Caki2 (cell line): ENCODE results near the gene P2RY8. TPM values are rescaled to one million over a fixed set of nuclear protein-coding genes. Genes with fewer than 3 reads are reported as not detected.
"Not testable (repeated sequence)": the region's sequence is repeated elsewhere in the genome, so short reads cannot be mapped to it uniquely, and the experiment has no call there.

Source experiments
- DNase-seq: peaks from one replicate; pipeline ENCODE4 v3.0.0-alpha.2; 2015; ENCODE audit warnings: low read depth
- in situ Hi-C: cut with HindIII; loops from 2 replicates; pipeline ENCODE4 v1.10.0; 2016; ENCODE audit warnings: low sequenced_read_pairs, low pct_unique_long_range_greater_than_20kb, mixed read lengths
- total RNA-seq: library from RNA; depleted of rRNA; stranded (reverse); fragments of >200 nt; shearing (Covaris generic); gene quantifications from 2 replicates; pipeline ENCODE4 v1.2.3, GENCODE V29; 2014; ENCODE audit warnings: low replicate concordance

Gene P2RY8
- total RNA-seq, 1 experiment from 2014 or later = not detected

DNA sequence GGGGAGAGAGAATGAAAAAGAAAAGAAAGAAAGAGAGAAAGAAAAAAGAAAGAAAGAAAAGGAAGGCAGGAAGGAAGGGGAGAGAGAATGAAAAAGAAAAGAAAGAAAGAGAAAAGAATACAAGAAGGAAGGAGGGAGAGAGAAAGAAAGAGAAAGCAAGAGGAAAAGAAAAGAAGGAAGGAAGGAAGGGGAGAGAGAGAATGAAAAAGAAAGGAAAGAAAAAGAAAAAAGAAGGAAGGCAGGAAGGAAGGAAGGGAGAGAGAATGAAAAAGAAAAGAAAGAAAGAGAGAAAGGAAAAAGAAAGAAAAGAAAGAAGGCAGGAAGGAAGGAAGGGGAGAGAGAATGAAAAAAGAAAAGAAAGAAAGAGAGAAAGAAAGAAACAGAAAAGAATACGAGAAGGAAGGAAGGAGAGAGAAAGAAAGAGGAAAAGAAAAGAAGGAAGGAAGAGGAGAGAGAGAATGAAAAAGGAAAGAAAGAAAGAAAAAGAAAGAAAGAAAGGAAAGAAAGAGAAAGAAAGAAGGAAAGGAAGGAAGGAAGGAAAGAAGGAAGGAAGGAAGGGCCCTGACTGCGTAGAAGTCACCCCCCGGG is 15.1 kb upstream of the P2RY8 start:
- in situ Hi-C loops = no loop called here
- no peak for DNase-seq

DNA sequence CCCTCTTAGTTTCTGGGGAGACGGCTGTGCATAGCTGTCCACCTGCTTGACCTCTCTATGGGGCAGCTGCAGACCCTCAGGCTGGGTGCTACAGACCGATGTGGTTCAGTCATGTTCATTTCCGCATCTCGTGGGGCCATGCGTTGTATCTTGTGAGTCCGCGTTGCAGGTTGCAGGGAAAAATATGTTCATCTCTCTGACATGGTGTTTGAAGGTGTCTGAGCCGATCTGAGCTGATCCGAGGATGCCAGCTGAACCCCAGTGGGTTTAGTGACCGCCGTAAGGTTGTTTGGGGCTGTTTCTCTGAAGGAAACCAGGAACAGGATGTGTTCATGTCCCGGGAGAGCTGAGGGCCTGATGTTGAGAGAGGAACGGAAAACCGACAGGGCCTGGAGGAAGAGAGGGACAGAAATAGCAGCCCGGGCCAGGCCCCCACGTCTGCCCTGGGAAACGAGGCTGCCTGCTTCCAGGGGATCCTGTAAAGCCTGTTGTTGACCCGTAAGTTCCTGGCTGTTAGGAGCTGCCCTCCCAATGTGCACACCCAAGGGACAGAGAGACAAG is 9.8 kb upstream of the P2RY8 start:
- no peak for DNase-seq
- in situ Hi-C loops = no loop called here

DNA sequence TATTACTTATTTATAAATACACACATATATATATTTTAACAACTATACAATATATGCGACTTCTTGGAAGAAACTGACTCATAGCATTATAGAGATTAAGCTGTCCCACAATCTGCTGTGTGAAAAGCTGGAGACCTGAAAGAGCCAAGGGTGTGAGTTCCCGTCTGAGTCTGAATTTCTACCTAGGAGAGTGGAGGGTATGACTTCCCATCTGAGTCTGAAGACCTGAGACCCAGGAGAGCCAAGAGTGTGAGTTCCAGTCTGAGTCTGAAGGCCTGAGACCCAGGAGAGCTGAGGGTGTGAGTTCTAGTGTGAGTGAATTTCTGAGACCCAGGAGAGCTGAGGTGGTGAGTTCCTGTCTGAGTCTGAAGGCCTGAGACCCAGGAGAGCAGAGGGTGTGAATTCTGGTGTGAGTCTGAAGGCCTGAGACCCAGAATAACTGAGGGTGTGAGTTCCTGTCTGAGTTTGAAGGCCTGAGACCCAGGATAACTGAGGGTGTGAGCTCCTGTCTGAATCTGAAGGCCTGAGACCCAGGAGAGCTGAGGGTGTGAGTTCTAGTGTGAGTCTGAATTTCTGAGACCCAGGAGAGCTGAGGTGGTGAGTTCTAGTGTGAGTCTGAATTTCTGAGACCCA is 8.9 kb upstream of the P2RY8 start:
- DNase-seq = no peak
- in situ Hi-C loops = no loop called here

DNA sequence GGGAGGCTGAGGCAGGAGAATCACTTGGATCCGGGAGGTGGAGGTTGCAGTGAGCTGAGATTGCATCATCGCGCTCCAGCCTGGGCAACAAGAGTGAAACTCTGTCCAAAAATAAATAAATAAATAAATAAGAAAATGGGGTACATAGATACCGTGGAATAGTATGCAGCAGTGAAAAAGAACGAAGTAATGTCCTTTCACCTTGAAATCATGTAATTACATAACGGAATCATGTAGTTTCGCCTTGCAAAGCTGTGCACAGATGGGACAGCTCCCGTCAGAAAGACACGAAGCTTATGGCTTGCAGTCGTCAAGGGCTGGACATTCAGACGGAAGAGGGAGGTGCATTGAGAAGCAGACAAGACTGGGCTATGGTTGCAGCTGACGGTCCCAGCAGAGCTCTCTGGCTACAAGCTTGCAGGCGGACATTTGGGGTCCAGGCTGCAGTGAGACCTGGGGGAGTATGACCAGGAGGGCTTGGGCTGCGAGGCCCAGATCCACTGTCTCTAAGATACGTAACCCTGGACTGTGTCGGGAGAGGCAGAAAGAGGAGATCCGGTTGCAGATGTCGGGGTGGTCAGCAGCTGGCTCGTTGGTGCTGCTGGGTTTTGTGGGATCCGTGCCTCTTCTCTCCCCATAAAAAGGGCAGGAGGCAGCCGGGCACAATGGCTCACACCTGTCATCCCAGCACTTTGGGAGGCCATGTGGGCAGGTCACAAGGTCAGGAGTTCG is 6.2 kb upstream of the P2RY8 start:
- in situ Hi-C loops = no loop called here
- DNase-seq = no peak

DNA sequence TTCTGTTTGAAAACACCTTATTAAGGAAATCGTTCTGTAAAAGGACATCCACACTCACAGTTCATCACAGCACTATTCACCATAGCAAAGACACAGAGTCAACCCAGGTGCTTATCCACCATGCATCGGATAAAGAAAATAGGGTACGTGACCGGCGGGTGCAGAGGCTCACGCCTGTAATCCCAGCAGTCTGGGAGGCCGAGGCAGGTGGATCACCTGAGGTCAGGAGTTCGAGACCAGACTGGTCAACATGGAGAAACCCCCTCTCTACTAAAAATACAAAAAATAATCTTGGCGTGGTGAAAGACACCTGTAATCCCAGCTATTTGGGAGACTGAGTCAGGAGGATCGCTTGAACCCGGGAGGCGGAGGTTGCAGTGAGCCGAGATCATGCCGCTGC is 2.2 kb upstream of the P2RY8 start:
- DNase-seq, in situ Hi-C loops: not testable (repeated sequence)

DNA sequence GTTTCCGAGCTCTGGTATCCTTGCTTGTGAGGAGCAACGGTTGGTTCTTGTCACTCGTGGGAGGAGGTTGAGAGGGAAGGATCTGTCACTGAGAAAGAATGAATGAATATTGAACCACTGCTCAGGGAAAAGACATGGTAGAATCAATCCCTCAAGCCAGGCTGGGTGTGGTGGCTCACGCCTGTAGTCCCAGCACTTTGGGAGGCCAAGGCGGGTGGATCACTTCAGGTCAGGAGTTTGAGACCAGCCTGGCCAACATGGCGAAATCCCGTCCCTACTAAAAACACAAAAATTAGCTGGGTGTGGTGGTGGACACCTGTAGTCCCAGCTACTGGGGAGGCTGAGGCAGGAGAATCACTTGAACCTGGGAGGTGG is 718 bp upstream of the P2RY8 start:
- in situ Hi-C loops, DNase-seq: not testable (repeated sequence)

DNA sequence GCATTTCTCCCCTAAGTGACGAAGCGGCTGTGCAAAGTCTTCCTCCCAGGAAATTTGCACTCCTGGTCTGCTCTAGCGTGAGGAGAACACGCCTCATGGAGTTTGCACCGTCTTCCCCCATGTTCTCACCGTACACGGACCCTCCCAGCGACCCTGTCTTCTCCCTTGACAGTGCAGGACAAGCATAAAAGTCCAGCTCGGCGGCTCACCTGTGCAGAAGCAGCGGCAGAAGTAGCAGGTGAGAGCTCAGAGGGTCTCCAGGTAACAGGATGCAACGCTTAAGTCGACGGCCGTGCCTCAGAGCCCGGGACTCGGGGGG is 314 bp downstream of the P2RY8 start:
- in situ Hi-C loops = no loop called here
- DNase-seq = no peak

DNA sequence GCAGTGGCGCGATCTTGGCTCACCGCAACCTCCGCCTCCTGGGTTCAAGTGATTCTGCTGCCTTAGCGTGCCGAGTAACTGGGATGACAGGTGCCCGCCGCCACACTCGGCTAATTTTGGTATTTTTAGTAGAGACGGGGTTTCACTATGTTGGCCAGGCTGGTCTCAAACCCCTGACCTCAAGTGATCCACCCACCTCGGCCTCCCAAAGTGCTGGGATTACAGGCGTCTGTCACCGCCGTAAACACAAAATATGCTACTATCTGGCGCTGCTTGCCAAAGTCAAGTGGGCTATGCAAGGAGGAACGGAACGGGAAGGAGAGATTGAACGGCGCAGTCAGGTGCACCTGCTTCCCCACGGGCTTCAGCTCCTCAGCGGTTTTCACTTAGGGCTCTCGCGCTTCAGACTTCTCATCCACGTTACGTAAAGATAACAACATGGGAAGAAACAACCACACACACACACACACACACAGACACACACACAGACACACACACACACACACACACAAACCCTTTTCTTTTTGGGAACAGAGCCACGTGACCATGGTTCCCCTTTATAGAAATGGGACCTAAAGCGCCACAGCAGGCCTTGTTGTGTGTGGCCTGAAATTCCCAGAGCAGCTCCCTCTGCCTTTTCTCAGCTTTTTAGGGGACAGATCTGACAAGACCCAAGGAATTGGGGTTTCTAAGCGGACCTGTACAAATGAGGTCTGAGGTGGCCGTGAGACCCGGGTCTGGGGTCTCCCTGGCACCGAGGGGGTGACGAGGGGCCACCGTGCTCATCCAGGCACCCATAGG is 1.5 kb downstream of the P2RY8 start:
- in situ Hi-C loops = no loop called here
- no peak for DNase-seq

DNA sequence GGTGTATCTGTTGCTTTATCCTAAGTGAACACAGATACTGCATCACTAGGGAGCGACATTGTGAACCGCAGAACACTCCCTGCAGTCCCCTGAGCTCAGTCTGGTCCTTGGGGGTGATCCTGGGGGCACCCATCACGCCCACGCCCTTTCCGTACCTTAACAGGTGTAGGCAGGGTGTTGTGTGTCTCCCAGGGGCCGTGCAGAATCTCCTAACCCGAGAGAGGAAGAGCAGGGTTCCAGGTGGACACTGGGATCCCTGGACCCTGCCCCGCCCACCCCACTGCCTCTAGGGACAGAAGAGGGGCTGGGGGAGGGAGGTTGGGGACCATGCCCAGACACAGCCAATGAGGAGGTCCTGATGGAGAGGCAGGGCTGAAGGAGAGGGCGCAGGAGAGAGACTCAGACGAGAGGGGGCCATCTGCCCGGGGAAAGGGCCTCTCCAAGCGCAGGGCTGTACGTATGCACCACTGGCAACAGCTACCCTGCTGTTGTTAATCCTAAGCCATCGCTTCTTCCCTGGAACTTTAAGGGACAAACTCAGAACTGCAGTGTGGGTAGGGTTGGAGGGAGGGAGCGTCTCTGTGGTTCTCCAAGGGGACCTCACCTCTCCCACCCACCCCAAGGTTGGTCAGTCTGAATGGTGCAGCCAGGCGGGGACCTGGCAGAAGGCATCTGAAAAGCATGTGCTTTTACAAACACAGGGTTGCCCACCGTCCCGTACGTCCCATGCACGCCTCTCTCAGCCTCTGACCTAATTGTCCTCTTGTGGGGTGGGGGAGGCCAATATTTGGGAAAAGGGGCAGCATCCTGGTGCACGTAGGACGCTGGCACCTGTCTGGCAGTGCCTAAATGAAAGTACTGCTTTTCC is 2.5 kb downstream of the P2RY8 start:
- in situ Hi-C loops = no loop called here
- no peak for DNase-seq

DNA sequence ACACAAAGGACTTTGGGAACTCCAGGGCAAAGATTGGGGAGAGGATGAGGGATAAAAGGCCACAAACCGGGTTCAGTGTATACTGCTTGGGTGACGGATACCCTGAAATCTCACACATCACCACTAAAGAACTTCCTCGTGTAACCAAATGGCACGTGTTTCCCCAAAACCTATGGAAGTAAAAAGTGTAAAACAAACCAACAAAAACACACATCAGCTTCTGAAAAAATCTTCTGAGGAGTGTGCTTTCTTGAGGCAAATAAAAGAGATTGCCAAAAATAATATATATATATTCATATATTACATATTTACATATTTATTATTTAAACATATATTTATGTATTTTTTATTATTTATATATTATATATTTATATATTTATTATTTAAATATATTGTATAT is 3.9 kb downstream of the P2RY8 start:
- in situ Hi-C loops = no loop called here
- DNase-seq = no peak

DNA sequence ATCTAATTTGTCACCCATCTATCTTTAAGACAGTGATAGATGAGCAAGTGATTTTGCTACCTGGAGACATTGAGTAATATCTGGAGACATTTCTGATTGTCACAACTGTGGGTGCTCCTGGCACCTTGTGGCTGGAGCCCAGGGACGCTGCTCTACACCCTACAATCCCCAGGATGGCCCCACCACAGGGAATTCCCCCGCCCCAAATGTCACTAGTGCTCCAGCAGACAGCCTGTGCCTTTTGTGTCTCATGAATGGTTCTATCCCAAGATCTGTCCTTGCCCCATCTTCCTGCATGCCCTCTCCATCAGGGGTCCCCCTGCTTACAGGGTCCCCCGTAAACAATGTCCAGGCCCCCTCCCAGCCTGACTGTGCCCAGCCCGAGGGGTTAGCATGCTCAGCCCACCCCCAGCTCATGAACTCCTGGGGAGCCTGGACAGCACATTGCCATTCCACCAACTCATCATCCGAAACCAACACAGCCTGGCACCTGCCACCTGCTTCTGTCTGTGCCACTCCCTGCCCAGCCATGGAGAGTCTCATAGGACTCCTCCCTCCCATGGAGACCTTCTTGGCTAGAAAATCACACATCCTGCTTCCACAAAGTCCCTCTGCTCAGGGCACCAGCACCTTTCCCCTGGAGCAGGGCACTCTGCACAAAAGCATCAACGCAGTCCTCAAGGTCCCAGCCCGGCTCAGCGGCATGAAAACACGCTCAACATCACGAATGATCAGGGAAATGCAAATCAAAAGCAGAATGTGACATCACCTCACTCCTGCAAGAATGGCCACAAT is 5.7 kb downstream of the P2RY8 start:
- in situ Hi-C loops = no loop called here
- DNase-seq = no peak

DNA sequence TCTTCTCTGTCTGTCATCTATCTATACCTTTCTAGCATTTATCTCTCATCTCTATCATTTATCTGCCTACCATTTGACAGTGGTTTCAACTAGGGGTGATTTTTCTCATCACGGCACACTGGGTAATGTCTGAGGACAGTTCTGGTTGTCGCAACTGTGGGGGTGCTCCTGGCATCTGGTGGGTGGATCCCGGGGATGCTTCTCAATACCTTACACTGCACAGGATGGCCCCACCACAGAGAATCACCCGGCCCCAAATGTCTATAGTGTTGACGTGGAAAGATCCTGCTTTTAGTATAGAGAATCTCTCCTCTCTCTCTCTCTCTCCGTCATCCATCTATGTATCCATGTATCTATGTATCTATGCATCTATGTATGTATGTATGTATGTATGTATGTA is 7.2 kb downstream of the P2RY8 start:
- DNase-seq = no peak
- in situ Hi-C loops = no loop called here

DNA sequence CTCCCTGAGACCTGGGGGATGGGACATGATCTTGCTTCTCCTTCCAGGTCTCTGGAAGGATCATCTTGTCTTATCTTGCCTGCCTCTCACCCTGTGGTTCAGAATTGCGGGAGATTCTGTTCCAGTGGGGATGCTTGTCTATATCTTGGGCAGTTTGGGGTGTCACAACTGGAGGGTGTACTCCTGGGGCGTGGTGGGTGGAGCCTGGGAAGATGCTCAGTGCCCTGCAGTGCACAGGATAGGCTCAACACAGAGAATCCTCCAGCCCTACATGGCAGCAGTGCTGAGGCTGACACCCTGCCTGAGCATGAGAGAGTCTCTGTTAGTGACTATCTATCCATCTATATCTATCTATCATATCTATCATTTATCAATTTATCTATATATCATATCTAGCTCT is 7.7 kb downstream of the P2RY8 start:
- in situ Hi-C loops = no loop called here
- no peak for DNase-seq

DNA sequence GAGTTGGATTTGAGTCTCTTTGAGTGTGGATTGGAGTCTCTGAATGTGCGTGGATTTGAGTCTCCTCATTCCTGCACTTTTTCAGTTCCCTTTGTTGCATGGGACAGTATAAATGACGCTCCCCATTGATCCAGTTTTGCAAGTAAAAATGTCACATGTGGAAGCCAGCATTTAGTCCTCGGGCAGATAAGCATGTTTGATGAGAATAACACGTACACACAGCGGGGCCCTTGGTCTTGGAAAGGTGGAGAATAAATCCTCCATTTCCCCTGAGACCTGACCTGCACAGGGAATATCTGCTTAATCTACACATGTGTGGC is 8.1 kb downstream of the P2RY8 start:
- in situ Hi-C loops = no loop called here
- DNase-seq = no peak

DNA sequence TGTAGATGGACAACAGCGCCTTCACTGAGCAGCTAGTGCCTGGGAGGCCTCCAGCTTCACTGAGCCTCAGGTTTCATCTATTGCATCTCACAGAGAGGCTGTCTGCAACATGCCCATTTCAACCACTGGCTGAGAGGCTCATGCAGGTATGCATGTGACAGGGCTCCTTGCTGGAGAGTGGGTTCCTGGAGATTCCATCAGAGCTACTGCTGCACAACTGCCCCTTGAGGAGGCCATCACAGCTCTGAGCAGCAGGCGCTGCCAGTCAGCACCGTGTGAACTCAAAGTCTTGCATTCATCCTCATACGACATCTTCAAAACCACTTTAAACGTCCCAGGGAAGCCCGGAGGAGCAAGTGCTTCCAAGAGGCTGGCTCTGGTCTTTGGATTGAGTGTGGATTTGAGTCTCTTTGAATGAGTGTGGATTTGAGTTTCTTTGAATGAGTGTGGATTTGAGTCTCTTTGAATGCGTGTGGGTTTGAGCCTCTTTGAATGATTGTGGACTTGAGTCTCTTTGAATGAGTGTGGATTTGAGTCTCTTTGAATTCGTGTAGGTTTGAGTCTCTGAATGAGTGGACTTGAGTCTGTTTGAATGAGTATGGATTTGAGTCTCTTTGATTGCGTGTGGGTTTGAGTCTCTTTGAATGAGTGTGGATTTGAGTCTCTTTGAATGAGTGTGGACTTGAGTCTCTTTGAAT is 8.7 kb downstream of the P2RY8 start:
- DNase-seq = no peak
- in situ Hi-C loops = no loop called here

DNA sequence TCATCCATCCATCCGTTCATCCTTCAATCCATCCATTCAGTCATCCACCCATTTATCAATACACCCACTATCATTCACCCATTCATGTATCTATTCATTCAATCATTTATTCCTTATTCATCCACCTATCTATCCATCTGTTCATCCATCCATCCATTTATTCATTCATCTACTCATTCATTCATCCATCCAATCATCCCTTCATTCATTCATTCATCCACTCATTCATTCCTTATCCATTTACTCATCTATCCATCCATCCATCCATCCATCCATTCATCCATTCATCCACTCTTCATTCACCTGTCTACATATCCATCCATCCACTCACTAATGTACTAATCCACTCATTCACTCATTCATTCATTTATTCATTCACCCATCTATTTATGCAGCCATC is 9.5 kb downstream of the P2RY8 start:
- in situ Hi-C loops = no loop called here
- DNase-seq = no peak

DNA sequence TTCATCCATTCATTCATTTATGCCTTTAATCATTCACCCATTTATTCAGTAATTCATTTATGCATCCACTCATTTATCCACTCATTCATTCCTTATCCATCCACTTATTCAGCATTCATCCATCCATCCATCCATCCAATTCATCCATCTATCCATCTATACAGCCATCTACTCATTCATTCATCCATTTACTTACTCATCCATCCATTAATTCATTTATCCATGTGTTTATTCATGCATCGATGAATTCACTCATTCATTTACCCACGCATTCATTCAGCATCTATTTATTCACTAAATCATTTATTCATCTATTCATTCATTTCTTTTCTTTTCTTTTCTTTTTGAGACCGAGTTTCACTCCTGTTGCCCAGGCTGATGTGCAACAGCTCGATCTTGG is 10.4 kb downstream of the P2RY8 start:
- DNase-seq = no peak
- in situ Hi-C loops = no loop called here
